Measurements from ENCODE around the gene TIGD4. TPM values are rescaled to one million over a fixed set of nuclear protein-coding genes. Genes with fewer than 3 reads are reported as not detected.
"Not testable (repeated sequence)": the region's sequence is repeated elsewhere in the genome, so short reads cannot be mapped to it uniquely, and the experiment has no call there.

Gene TIGD4
- total RNA-seq, 1 donor: 0.27 TPM

DNA sequence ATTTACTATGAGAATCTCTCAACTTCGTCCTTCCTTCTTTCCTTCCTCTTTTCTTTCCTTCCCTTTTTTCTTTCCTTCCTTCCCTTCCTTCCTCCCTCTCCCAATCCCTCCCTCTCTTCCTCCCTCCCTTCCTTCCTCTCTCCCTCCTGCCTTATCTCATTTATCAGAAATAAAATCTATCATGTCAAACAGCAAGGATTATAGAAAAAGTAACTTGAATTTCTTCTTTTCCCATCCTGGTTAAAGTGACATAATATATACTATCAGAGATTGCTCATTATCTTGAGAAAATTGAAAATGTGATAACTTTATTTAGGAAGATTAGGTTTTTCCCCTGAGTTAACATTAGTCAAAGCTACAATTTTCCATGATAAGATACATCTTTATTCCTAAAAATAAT lies 5.6 kb downstream of the TIGD4 start:
- TF ChIP-seq CTCF (IDR thresholded peaks at IDR 0.05; ENCODE audit: insufficient read depth, low read length): no peak
- no peak for DNase-seq (ENCODE audit: low read depth)
- no peak overlapping the region for H3K4me3 ChIP-seq (ENCODE audit: low read depth, low read length)

DNA sequence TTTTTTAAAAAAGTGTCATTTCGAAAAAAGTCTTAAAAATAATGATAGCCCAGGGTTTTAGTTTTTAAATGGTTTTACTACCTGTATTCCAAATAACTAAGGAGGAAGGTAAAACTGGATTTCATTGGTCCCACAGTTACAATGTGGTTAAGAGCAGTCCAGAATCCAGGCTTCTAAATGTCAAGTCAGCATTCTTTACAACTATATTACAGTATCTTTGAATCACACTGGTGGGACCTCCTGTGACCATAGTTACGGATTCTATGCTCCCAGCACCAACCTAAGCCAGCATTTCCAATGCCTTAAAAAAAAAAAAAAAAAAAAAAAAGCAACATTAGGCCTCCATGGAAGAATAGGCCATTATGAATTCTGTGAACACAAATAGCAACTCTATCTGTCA lies 6.2 kb downstream of the TIGD4 start:
- TF ChIP-seq CTCF (IDR thresholded peaks at IDR 0.05; ENCODE audit: insufficient read depth, low read length): no peak
- H3K4me3 ChIP-seq (ENCODE audit: low read depth, low read length): no peak overlapping the region
- DNase-seq (ENCODE audit: low read depth): no peak

DNA sequence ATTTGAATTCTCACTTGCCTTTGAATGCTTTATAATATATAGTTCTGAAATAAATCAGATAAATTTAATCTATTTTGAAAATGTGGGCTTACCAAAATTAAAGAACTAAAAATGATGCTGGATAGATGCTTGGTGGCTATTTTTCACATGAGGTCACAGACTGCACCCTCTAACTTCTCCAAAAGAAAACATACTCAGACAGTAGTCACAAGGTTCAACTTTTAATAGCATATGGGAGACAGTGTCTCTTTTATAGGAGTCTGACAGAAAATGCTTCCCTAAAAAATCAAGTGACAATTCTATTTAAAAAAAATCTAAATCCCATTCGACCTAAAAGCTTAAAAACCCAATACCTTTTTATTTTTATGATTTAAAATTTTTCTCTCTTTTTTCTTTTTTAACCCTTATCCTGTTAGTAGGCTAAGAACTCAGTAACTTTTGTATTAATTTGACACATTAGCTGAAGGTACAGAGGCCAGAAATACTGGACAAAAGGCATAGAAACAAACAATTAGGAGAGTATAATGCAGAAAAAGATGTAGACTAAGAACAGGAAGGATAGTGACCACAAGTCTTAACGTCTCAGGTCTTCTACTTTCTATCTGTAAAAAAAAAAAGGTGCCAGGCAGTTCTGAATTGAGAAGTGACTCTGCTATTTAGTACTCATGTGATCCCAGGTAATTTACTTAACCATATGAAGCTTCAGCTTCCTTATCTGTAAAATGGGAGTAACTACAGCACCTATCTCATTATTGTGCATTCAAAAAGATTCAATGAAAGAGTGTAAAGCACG lies 7.6 kb downstream of the TIGD4 start:
- DNase-seq (ENCODE audit: low read depth): no peak
- no peak for TF ChIP-seq CTCF (IDR thresholded peaks at IDR 0.05; ENCODE audit: insufficient read depth, low read length)
- no peak overlapping the region for H3K4me3 ChIP-seq (ENCODE audit: low read depth, low read length)

DNA sequence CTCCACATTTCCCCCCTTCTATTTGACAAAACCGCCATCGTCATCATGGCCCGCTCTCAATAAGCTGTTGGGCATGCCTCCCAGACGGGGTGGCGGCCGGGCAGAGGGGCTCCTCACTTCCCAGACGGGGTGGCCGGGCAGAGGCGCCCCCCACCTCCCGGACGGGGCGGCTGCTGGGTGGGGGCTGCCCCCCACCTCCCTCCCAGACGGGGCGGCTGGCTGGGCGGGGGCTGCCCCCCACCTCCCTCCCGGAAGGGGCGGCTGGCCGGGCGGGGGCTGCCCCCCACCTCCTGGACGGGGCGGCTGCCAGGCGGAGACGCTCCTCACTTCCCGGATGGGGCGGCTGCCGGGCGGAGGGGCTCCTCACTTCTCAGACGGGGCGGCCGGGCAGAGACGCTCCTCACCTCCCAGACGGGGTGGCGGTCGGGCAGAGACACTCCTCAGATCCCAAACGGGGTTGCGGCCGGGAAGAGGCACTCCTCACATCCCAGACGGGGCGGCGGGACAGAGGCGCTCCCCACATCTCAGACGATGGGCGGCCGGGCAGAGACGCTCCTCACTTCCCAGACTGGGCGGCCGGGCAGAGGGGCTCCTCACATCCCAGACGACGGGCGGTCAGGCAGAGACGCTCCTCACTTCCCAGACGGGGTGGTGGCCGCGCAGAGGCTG lies 14.3 kb downstream of the TIGD4 start:
- DNase-seq (ENCODE audit: low read depth); H3K4me3 ChIP-seq (ENCODE audit: low read depth, low read length): not testable (repeated sequence)

DNA sequence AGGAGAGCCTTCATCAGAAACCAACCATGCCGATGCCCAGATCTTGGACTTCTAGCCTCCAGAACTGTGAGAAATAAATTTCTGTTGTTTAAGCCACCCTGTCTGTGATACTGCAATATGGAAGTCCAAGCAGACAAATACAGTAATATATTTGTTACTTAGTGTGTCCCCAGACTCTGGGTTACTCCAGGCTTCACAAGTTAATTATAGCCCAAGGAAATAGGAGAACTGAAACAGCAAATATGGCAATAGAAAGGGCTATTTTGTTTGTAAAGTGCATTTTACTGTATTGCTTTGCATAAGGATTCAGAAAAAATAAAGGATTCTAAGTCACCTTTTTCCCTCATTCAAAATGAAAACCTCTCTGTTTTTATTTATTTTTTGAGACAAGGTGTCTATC lies 15.7 kb downstream of the TIGD4 start:
- no peak for DNase-seq (ENCODE audit: low read depth)
- TF ChIP-seq CTCF (IDR thresholded peaks at IDR 0.05; ENCODE audit: insufficient read depth, low read length): no peak
- no peak overlapping the region for H3K4me3 ChIP-seq (ENCODE audit: low read depth, low read length)

DNA sequence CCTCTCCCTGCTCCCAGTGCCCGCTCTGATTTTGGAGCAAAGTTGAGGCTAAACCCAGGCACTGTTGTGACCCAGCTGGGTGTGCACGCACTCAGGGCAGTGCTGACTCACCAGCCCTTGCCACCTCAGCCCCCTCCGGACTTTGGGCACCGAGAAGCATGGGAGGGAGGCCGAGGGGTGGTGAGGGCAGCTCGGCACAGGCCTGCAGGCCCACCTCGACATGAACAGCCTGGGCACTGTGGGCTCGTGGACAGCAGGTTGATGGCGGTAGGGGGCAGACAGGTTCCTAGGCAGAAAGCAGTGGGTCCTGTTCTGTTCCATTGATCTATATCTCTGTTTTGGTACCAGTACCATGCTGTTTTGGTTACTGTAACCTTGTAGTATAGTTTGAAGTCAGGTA lies 30.9 kb downstream of the TIGD4 start:
- DNase-seq (ENCODE audit: low read depth): no peak
- TF ChIP-seq CTCF (IDR thresholded peaks at IDR 0.05; ENCODE audit: insufficient read depth, low read length): no peak
- H3K4me3 ChIP-seq (ENCODE audit: low read depth, low read length): no peak overlapping the region

GRCh38 chr4:152747444-152747843 lies 32.1 kb downstream of the TIGD4 start:
- DNase-seq (ENCODE audit: low read depth): no peak
- TF ChIP-seq CTCF (IDR thresholded peaks at IDR 0.05; ENCODE audit: insufficient read depth, low read length): no peak
- no peak overlapping the region for H3K4me3 ChIP-seq (ENCODE audit: low read depth, low read length)
